Loucy (cell line): Measurements from ENCODE around the gene NHERF1.

ENCODE experiments used
- H2AFZ ChIP-seq: fragments of 200-600 bp; sonication (generic); 2 replicates; pipeline ENCODE4 v1.6.0; 2016; ENCODE audit warnings: antibody characterized with exemption, mild to moderate bottlenecking, low read length, moderate library complexity
- H3F3A ChIP-seq: fragments of 200-600 bp; 2 replicates; pipeline ENCODE4 v1.6.0; 2016; ENCODE audit warnings: antibody characterized with exemption, low read depth, mild to moderate bottlenecking
- H3K27me3 ChIP-seq: fragments of 200-600 bp; sonication (generic); 2 replicates; pipeline ENCODE4 v1.6.1; 2014; ENCODE audit warnings: low read length, mild to moderate bottlenecking; ENCODE audit not compliant: insufficient read depth, poor library complexity, severe bottlenecking
- H3K36me3 ChIP-seq: fragments of 200-600 bp; sonication (generic); 2 replicates; pipeline ENCODE4 v1.6.1; 2016; ENCODE audit warnings: low read length; ENCODE audit not compliant: insufficient read depth
- H3K4me1 ChIP-seq: fragments of 200-600 bp; sonication (generic); 2 replicates; pipeline ENCODE4 v1.5.1; 2014; ENCODE audit warnings: low read length, mild to moderate bottlenecking; ENCODE audit not compliant: insufficient read depth, poor library complexity, severe bottlenecking
- H3K4me2 ChIP-seq: fragments of 200-600 bp; sonication (generic); 2 replicates; pipeline ENCODE4 v1.6.0; 2014; ENCODE audit warnings: antibody characterized with exemption, low read length, low read depth, mild to moderate bottlenecking; ENCODE audit not compliant: poor library complexity, severe bottlenecking
- H3K4me3 ChIP-seq: fragments of 200-600 bp; sonication (generic); 2 replicates; pipeline ENCODE4 v1.5.1; 2014; ENCODE audit warnings: low read length, mild to moderate bottlenecking, mixed read lengths; ENCODE audit not compliant: poor library complexity, severe bottlenecking
- H3K79me2 ChIP-seq: fragments of 200-600 bp; sonication (generic); 2 replicates; pipeline ENCODE4 v1.6.1; 2014; ENCODE audit warnings: low read length; ENCODE audit not compliant: insufficient read depth
- H3K9ac ChIP-seq: fragments of 200-600 bp; sonication (generic); 2 replicates; pipeline ENCODE4 v1.6.0; 2014; ENCODE audit warnings: mild to moderate bottlenecking, low read depth, low read length, moderate library complexity; ENCODE audit not compliant: poor library complexity, severe bottlenecking
- H3K9me2 ChIP-seq: fragments of 200-600 bp; sonication (generic); replicated peaks from 2 replicates; pipeline ENCODE4 v1.6.1; 2016; ENCODE audit warnings: low read depth, low read length, mixed read lengths
- H3K9me3 ChIP-seq: fragments of 200-600 bp; sonication (generic); 2 replicates; pipeline ENCODE4 v1.6.1; 2014; ENCODE audit warnings: mild to moderate bottlenecking, antibody characterized with exemption, low read length, low read depth; ENCODE audit not compliant: insufficient read depth
- H4K20me1 ChIP-seq: fragments of 200-600 bp; sonication (generic); 2 replicates; pipeline ENCODE4 v1.6.0; 2014; ENCODE audit warnings: antibody characterized with exemption, low read length, mild to moderate bottlenecking; ENCODE audit not compliant: insufficient read depth, poor library complexity, severe bottlenecking
- CTCF ChIP-seq: fragments of 200-600 bp; sonication (generic); conservative IDR thresholded peaks from 2 replicates; pipeline ENCODE4 v1.5.1; 2014; ENCODE audit warnings: mild to moderate bottlenecking, antibody characterized with exemption, low read length
- EZH2phosphoT487 ChIP-seq: fragments of 200-600 bp; IDR thresholded peaks from 2 replicates; pipeline ENCODE4 v1.6.1; 2018; ENCODE audit warnings: antibody characterized with exemption, mild to moderate bottlenecking, moderate library complexity, borderline replicate concordance

The NHERF1 gene

GRCh38 chr17:74769266-74769855 is 20.9 kb downstream of the NHERF1 start:
- peaks cover 87% of the 10 kb centered on the region; the same call in 1 of the 2 replicates for H3K36me3 ChIP-seq
- no peak overlapping the region for H2AFZ ChIP-seq
- H4K20me1 ChIP-seq, result peaks cover 22% of the 10 kb centered on the region
- H3K4me2 ChIP-seq, result no peak overlapping the region
- peaks cover 41% of the 10 kb centered on the region for H3K79me2 ChIP-seq
- TF ChIP-seq CTCF (no peak), EZH2phosphoT487 (no peak)
- no peaks in the 10 kb centered on the region for H3K27me3 ChIP-seq
- H3K4me3 ChIP-seq, result no peak overlapping the region
- no peak overlapping the region for H3K9ac ChIP-seq
- H3F3A ChIP-seq, result no peaks in the 10 kb centered on the region
- no peaks in the 10 kb centered on the region for H3K9me3 ChIP-seq
- no peaks in the 10 kb centered on the region for H3K9me2 ChIP-seq
- no peaks in the 10 kb centered on the region for H3K4me1 ChIP-seq

DNA sequence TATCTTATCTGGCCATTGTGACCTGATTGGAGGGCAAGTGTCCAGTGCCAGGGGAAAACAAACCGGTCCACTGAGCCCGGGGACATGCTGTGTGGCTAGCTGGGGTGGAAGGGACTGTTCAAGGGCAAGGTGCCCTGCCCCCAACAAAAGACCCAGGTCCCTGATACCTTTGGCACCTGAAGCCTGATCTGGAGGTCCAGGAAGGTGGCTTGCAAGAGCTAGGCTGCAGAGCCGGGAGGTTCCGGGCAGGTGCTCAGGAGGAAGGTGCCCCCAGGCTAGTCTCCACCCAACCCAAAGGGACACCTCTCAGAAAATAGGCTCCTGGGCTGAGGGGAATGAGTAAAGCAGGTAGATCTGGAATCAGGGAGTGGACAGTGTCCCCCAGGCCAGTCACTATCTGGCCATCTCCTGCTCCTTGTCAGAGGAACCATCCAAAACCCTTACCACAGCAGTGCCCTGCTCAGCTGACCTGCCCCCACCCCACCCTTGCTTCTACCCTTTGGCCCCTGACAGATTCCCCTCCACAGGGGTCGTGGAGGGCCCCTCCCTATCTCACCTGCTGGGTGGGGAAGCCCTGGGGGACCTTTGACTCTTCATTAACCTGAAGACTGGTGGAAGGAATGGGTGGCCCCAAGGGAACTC is 21.5 kb downstream of the NHERF1 start:
- Histone ChIP-seq H3K36me3 (peaks cover 81% of the 10 kb centered on the region; the same call in 1 of the 2 replicates), H3K9me3 (no peaks in the 10 kb centered on the region), H2AFZ (no peak overlapping the region), H3F3A (no peaks in the 10 kb centered on the region), H4K20me1 (peaks cover 20% of the 10 kb centered on the region), H3K4me3 (no peak overlapping the region), H3K4me2 (no peak overlapping the region), H3K79me2 (peaks cover 38% of the 10 kb centered on the region), H3K9me2 (no peaks in the 10 kb centered on the region), H3K27me3 (no peaks in the 10 kb centered on the region), H3K4me1 (no peaks in the 10 kb centered on the region), H3K9ac (no peak overlapping the region)
- TF ChIP-seq EZH2phosphoT487, result no peak
- no peak for TF ChIP-seq CTCF

DNA sequence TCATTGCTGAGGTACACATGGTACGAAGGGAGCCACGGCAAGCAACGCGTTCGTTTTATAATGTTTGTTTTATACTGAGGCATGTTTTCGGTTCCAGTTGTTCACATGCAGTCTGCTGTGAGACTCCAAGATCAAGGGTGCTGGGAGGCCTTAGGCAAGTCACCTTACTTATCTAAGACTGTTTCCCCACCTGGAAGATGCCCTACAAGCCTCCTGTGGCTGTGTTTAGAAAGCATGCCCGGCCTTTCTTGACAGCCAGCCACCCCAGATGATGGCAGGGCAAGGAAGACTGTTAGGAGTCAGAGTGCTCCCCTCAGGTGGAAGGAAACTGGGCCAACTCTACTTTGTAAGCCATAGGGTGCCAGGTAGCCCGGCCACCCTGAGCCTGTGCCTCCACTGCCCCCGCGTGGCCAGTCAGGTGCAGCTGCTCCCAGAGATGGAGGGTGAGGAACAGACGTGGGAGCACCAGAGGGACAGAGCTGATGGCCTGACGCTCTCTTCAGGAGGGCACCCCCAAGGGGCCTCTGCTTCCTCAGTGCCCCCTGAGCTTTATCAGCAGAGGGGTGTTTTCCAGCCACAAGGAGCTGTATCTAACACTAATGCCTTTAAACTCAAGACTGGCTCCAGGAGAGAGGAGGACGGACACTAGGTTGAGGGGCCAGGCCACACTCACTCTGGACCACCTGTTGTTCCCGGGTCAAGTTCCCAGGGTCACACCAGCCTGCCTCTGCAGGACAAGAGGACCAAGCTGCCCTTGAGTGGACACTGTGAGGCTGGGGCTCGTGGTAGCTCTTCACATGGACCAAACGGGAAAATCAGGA is 22.3 kb downstream of the NHERF1 start:
- Histone ChIP-seq H3K79me2 (peaks cover 40% of the 10 kb centered on the region), H3K4me3 (no peak overlapping the region), H2AFZ (no peak overlapping the region), H3K36me3 (peaks cover 75% of the 10 kb centered on the region; the same call in 1 of the 2 replicates), H4K20me1 (peaks cover 23% of the 10 kb centered on the region), H3K4me1 (peaks cover 7% of the 10 kb centered on the region), H3K9me3 (no peaks in the 10 kb centered on the region), H3K4me2 (no peak overlapping the region), H3K9ac (no peak overlapping the region), H3F3A (no peaks in the 10 kb centered on the region), H3K9me2 (no peaks in the 10 kb centered on the region), H3K27me3 (no peaks in the 10 kb centered on the region)
- TF ChIP-seq EZH2phosphoT487, result no peak
- peak; percentile 86 for TF ChIP-seq CTCF
